ENCODE results near the gene RPTOR.

- TF ChIP-seq, protein P1, sequence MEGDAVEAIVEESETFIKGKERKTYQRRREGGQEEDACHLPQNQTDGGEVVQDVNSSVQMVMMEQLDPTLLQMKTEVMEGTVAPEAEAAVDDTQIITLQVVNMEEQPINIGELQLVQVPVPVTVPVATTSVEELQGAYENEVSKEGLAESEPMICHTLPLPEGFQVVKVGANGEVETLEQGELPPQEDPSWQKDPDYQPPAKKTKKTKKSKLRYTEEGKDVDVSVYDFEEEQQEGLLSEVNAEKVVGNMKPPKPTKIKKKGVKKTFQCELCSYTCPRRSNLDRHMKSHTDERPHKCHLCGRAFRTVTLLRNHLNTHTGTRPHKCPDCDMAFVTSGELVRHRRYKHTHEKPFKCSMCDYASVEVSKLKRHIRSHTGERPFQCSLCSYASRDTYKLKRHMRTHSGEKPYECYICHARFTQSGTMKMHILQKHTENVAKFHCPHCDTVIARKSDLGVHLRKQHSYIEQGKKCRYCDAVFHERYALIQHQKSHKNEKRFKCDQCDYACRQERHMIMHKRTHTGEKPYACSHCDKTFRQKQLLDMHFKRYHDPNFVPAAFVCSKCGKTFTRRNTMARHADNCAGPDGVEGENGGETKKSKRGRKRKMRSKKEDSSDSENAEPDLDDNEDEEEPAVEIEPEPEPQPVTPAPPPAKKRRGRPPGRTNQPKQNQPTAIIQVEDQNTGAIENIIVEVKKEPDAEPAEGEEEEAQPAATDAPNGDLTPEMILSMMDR (IDR thresholded peaks at IDR 0.05), result no peak
- TF ChIP-seq POLR2A (IDR thresholded peaks at IDR 0.05), result no peak
Measured at GRCh38 chr17:80872501-80873306, 328.1 kb downstream of the RPTOR start.
